NCI-H345 treated with DMSO at 0.1 percent for 48 hours (cell line): ENCODE data around the gene SAMD9.
A peak's percentile ranks its signal among the peaks of the same experiment; 100 is the strongest.
"Not testable (repeated sequence)": the region's sequence is repeated elsewhere in the genome, so short reads cannot be mapped to it uniquely, and the experiment has no call there.

Experiments
- DNase-seq: peaks from one replicate; lab custom pipeline; 2025; ENCODE audit not compliant: unreplicated experiment; lab: John Stamatoyannopoulos, UW

SAMD9 gene

DNA sequence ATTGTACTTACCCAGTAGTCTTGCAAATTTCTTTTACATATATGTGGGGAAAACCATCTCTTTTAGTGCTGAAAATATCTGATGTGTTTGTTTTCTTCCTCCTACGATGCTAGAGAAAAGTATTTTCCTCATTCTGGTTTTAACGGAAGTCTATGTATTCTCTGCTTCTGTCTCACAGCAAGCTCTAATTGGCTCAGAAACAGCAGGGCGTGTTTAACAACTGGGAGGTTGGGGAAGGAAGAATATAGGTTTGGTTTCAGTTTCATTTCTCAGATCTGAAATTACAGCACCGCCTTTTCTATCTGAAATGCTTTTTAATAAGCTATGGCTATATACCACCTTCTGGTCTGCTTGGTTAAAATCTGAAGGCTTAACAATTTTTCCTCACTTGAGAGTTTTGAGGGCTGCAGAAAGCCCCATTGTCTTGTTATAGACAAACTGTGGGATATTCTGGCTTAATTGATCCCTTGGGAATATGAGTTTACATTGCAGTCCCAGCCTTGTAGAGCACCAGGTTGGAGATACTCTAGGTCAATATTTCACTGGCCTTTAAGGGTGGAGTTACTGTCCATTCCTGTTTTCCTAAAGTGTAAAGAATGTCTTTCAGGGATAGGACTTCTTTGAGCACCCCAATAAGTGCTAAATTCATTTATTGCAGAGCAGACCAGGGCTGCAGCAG is at the start of gene SAMD9:
Gene SAMD9 (minus strand): TSS at position 128 of the 679 bp plus-strand sequence. CDS start 11,882 bp downstream, outside the sequence.
- peak; percentile 68 for DNase-seq

DNA sequence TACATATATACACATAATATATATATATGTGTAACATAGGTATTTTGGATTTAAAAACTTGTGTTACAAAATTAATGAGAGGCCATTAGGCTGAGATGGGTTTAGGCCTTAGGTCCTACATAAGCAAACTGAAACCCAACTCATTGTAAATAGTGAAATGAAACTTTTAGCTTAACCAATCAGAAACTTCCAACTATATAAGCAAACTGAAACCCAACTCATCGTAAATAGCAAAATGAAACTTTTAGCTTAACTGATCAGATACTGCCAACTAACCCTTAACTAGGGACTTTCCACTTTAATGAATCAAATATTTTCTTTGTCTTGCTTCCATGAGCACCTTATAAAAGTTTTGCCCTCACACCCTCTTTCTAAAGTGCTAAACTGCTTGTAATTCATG is 47.7 kb upstream of the SAMD9 start:
- DNase-seq = no peak

DNA sequence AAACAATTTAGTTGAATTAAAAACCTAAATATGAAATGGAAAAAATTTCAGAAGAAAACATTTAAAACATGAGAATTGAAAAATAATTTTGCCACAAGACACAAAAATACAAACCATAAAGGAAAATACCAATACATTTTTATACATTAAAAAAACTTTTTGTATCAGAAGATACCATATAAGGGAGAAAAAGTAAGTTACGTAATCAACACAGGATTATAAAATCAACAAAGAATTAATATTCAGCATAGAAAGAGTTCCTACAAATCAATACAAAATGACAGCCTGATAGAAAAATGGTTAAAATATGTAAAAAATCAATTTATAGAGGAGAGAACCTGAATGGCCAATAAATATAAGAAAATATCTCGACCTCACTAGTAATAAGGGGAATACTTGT is 47.0 kb upstream of the SAMD9 start:
- DNase-seq = no peak

DNA sequence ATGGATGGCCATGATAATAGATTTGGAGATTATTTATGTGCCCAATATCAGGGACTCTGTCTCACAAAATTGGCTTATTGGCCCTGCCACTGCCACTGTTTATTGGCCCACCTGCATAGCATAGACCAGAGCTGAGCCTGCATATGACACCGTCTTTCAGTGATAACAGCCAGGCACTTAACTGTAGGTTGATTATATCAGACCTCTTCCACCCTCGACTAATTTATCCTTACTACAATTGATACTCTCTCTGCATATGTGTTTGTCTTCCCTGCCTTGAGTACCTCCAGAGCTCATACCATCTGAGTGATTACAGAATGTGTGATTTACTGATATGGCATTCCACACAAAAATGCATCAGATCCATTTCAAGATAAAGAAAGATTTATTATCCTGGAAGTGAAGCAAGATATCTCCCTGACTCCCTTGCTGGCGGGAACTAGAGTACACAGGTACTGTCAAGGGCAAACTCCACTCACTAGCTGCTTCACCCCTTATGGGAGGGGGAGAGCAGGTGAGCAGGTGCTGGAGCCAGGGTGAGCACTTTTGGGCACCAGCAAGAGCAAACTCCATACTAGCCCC is 43.5 kb upstream of the SAMD9 start:
- DNase-seq = no peak

DNA sequence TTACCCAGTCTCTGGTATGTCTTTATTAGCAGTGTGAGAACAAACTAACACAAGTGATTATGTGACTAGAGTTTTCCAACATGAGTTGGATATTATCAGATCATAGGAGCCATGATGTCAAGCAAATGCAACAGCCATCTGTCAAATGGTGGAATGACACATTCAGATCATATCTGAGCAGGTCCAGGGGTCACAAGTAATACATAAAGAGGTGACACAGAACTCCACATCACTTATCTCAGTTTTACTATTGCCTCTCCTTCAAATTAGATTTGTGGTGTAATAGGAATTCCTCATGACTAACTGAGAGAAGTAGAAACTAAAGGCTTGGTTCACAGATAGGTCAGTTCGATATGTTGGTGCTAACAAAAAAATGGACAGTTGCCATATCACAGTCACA is 42.6 kb upstream of the SAMD9 start:
- no peak for DNase-seq

DNA sequence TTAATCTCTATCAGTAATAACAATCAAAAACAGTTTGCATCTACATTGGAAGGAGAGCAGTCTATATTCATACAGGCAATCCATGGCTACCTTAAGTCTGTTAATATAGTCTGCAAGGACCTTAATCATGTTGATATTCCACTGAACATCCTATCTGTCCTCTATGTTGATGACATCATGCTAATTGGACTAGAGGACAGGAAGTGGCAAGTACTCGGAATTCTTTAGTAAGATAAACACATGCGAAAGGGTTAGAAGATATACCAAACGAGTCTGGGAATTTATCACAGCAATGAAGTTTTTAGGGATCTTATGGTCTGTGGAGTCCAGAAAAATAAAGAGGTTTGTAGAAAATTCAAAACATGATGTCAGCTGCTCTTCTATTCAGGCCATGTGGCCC is 41.7 kb upstream of the SAMD9 start:
- no peak for DNase-seq

DNA sequence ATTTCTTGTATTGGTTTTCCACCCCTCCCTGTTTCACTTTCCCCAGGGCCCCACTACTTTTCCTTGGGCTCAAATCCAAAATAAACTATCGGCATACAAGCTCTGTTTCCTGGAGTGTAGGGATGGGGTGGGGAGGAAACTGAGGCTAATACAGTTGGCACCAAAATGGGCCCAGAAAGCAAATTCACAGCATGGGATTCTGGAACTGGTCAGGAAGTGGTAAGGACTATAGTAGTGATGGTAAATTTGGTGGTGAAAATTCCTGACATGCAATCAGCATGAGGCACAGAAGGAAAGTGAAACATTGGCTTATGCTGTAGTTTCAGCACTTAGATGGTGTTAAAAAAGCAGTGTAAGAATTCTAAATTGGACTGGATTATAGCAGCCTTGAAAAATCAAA is 39.1 kb upstream of the SAMD9 start:
- DNase-seq = no peak

DNA sequence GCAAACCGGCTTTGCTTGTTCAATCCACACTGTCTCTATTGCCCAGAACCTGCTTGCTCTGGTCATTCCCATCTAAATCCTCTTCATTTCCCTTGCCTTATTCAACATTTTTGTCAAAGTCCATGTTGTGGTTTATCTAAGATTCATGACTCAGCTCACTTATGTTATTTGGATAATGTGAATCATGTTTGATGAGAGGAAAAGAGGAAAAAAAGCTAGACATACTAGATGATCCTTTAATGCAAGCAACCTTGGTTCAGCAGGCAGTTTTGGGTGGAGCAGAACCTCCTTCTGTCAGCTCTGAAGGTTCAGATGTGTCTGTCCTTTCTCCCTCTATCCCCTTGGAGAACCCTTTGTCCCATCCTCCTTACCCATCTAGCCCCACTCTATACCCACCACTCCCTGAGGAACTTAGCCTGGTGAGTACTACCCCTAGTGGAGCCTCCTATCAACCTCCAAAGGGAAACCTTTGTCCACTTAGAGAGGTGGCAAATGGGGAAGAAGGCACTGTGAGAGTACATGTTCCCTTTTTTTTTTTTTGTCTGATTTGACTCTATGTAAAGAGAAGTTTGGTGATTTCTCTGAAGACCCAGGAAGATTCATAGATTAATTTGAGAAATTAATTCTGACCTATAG is 32.5 kb upstream of the SAMD9 start:
- no peak for DNase-seq

DNA sequence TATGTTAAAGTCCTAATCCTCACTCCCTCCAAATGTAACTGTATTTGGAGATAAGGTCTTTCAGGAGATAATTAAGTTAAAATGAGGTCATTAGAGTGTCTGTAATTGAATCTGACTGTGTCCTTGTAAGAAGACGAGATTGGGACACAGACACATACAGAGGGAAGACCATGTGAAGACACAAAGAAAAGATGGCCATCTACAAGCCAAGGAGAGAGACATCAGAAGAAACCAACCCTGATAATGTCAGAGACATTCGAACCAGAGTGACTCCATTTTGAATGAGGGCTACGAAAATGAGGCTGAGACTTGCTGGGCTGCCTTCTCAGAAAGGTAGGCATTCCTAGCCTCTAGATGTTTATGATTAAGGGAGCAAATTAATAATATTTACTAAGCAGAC is 30.9 kb upstream of the SAMD9 start:
- no peak for DNase-seq

DNA sequence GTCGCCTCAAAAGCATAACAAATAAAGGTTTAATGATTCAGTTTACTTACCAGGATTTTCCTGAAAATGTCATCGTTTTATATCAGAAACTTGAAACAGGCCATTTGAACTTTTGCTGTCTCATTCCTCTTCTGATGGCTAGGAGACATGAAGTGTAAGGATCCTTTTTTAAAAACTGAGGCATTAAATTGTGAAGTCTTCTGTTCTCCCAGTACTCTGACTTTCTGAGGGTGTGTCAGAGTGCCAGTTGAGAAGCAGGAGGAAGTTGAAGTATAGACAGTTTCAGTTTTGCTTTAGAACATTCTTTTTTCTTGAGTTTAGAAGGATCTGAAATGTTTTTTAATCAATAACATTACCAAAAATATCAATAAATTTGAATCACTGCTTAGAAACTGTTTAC is 30.4 kb upstream of the SAMD9 start, which contains the start of gene SAMD9L:
Gene SAMD9L (minus strand): TSS at position 242 of the 400 bp plus-strand sequence. CDS start 12,414 bp downstream, outside the sequence.
- no peak for DNase-seq

DNA sequence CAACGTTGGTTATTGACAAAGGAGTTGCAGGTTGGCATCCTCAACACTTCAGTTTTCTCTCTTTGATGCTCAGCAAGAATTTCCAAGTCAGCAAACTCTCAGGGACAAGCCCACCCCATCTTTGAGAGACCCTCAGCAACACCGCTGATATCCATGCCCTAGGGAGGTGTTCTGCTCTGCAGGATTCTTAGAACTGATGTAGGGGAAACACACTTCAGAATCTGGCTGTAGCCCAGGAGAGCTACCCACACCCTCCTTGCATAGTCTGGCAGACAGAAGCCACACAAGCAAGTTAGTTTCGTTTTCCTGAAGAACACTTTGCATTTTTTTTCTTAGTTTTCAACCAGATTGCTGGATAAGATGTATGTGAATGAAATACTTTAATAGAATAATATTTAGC is 29.6 kb upstream of the SAMD9 start:
- no peak for DNase-seq

DNA sequence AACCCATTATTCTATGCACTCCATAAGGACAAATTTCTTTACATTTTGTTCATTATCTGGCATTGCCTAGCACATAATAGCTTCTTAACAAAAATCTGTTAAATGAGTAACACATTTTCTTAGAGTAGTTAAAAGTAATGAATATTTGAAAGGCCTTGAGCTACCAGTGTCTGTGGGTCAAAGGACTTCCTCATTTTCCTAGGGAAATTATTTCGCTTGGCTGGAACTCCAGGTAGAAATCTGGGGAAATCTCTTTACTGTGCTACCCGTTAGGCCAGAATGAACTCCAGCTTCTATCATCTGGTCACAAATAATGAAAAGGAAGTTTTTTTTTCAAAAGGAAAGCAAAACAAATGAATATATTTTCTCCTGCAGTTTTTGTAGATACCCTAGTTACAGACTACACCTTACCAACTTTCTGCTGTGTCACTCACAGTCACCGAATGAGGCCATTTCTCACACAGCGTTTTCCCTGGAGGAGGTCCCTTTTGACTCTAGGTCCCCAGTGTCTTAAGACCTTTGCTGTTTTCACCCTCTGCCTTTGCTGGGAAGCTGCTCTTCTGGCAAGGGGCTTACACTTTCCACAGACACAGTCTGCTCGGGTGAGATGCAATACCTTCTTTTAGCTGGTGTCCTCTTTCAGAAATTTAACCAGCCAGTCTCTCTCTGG is 28.8 kb upstream of the SAMD9 start:
- no peak for DNase-seq

DNA sequence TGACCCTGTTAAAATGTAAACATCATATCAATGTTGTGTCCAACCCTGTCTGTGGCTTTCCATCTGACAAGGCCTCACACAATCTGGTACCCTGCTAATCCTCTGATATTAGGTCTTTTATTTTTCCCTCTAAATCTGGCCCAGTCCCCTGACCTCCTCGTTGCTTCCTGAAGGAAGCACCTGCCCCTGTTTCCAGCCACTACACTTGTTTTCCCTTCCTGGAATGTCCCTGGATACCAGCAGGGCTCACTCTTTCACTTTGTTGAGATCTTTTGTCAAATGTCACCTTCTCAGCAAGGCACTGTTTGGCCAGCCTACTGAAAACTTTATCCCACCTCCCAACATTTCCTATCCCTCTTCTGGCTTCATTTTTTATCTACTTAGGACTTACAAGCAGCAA is 28.3 kb upstream of the SAMD9 start:
- DNase-seq = no peak

DNA sequence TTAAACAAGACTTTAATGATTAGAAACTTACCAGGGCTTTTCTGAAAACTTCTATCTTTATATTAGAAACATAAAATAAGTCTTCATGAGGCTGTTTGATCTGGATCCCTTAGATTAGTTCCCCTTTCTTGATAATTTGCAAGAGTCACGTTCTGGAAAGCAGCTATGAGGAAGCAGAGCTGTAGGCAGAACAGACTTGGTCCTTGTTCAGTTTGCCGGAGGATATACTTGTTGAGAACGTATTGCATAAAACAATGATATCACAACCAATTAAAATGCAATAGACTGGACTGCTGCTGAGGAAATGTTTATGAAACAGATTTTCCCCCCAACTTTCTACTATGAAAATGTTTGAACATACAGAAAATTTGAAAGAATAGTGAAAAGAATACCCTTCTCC is 27.6 kb upstream of the SAMD9 start:
- DNase-seq = no peak

DNA sequence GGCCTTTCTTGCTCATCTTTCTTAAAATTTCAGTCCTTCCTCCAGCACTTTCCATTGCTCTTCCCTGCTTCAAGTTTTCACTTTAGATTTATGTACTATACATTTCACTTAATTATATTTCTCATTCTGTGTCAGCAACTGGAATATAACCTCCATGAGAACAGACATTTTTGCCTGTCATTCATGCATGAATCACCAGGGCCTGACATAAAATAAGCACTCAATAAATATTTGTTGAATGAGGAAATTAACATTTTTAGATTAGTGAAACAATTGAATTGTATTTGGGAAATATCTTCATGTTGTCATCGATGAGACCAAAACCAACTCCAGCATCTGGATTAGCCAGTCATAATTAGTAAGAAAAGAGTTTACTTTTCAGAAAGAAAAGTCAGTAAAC is 24.3 kb upstream of the SAMD9 start:
- no peak for DNase-seq

DNA sequence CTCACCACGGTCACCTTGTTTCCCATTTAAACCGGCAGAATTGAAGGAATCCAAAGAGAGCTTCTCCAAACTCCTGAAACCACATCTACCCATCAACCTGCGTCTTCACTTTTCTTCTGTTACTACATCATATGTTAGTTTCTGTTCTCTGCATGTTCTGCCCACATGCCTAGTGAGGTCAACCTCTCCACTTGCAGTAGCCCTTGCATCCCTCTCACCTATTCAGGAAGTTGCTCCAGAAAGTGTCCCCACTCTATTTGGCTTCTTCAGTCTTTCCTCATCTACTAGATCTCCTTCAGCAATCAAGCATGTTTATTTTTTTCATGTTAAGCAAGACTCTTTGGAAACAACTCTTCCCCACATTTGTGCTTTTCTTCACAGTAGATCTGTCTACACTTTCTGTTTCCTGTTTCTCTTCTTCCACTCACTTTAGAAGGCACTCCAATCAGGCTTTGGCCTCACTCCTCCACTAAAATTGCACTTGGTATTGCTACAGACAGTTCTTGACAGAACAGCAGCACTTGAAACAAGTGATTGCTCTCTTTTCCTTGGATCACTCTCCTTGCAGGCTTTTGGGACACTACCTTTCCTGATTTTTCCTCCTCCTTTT is 22.9 kb upstream of the SAMD9 start:
- no peak for DNase-seq

DNA sequence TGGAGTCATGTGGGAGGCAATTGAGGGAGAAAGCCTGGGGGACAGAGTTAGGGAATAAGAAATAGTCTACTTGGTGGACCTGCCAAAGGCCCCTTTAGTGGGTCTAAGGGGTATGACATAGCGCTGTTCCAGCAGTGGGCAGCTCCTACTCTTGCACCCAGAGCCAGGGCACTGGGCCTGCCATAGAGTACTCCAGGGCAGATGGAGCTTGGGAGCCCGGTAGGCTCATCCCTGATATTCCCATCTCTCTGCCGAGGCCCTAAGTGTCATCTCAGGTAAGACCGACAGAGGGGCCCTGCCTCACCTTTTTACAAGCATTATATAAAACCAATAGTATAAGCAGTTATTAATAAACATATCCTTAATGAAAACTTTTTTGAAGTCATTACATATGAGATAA is 20.8 kb upstream of the SAMD9 start:
- DNase-seq = no peak

DNA sequence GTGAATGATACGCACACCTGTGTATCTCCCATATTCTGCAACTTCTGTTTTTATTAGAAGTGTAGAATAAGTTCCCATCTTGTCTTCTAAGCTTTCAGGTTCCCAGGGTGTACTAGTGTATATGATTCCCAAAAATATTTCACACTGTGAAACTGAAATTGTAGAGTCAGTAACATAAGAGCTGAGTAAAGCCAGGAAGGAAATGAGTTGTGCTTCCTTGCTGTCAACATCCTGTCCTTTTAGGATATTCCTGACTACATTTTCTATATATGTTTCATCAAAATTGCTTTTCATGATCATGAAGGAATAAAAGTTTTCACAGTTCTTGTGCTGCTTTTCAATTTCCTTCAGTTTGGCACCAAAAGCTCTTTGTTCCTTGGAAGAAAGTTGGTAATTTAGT is 15.2 kb upstream of the SAMD9 start:
- DNase-seq = no peak

DNA sequence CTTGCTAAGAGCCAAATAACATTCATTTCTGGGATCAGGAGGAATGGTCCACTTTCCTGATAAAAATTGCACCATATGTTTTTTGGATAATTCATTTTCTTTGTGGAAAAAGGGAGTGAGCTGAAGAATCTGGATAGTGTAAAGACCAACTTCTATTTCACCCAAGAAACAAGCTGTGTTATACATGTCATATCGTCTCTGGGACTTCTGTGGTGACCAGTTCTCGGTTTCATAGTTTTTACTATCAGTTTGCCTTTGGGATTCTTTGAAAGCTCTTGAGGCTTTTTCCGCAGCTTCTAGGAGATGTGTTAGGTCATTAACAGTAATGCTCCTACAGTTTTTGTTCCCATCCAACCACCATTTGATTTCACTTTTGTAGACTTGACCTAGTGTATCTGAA is 14.4 kb upstream of the SAMD9 start:
- DNase-seq = no peak

DNA sequence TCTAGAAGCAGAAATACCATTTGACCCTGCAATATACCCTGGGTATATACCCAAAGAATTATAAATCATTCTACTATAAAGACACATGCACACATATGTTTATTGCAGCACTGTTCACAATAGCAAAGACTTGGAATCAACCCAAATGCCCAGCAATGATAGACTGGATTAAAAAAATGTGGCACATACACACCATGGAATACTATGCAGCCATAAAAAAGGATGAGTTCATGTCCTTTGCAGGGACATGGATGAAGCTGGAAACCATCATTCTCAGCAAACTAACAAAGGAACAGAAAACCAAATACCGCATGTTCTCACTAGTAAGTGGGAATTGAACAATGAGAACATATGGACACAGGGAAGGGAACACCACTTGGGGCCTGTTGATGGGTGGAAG is 9.2 kb upstream of the SAMD9 start:
- not testable (repeated sequence) for DNase-seq

DNA sequence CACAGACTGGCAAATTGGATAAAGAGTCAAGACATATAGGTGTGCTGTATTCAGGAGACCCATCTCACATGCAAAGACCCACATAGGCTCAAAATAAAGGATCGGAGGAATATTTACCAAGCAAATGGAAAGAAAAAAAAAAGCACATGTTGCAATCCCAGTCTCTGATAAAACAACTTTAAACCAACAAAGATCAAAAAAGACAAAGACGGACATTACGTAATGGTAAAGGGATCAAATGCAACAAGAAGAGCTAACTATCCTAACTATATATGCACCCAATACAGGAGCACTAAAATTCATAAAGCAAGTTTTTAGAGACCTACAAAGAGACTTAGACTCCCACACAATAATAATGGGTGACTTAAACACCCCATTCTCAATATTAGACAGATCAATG is 5.8 kb upstream of the SAMD9 start:
- not testable (repeated sequence) for DNase-seq
